ENCODE data around the gene ATXN2.
"Not testable (repeated sequence)": the region's sequence is repeated elsewhere in the genome, so short reads cannot be mapped to it uniquely, and the experiment has no call there.

Gene ATXN2

GRCh38 chr12:111546758-111547383, 52.2 kb downstream of the ATXN2 start:
- H3K27ac ChIP-seq (ENCODE audit: low read depth, low read length), result no peak overlapping the region
- no peaks in the 10 kb centered on the region for H3K27me3 ChIP-seq (ENCODE audit: control insufficient read depth in 1 of 2, insufficient read depth in 2 of 2, low read length in 2 of 2)

GRCh38 chr12:111546171-111546570, 52.9 kb downstream of the ATXN2 start:
- Histone ChIP-seq H3K27me3 (ENCODE audit: control insufficient read depth in 1 of 2, insufficient read depth in 2 of 2, low read length in 2 of 2) (no peaks in the 10 kb centered on the region), H3K9ac (ENCODE audit: low read depth in 1 of 2, low read length in 2 of 2) (no peak overlapping the region), H3K36me3 (ENCODE audit: control insufficient read depth in 1 of 2, insufficient read depth in 2 of 2, low read length in 2 of 2) (peaks cover 0 to 38% of the 10 kb centered on the region in 2 donors), H3K9me3 (ENCODE audit: control insufficient read depth in 1 of 2, low read length in 2 of 2) (no peaks in the 10 kb centered on the region), H3K27ac (ENCODE audit: low read depth, low read length) (no peak overlapping the region), H3K4me3 (ENCODE audit: low read depth in 1 of 2, low read length in 2 of 2) (no peak overlapping the region), H3K4me1 (ENCODE audit: control insufficient read depth in 1 of 2, insufficient read depth in 2 of 2, low read length in 2 of 2) (no peaks in the 10 kb centered on the region)

More at GRCh38 chr12:111546758-111547383, 52.2 kb downstream of the ATXN2 start:
- Histone ChIP-seq H3K9me3 (ENCODE audit: control insufficient read depth in 1 of 2, low read length in 2 of 2) (no peaks in the 10 kb centered on the region), H3K36me3 (ENCODE audit: control insufficient read depth in 1 of 2, insufficient read depth in 2 of 2, low read length in 2 of 2) (peaks cover 0 to 36% of the 10 kb centered on the region in 2 donors), H3K9ac (ENCODE audit: low read depth in 1 of 2, low read length in 2 of 2) (no peak overlapping the region), H3K4me3 (ENCODE audit: low read depth in 1 of 2, low read length in 2 of 2) (no peak overlapping the region), H3K4me1 (ENCODE audit: control insufficient read depth in 1 of 2, insufficient read depth in 2 of 2, low read length in 2 of 2) (no peaks in the 10 kb centered on the region)

- no peaks in the 10 kb centered on the region for H3K27me3 ChIP-seq (ENCODE audit: control insufficient read depth in 1 of 2, insufficient read depth in 2 of 2, low read length in 2 of 2)
- no peaks in the 10 kb centered on the region for H3K4me1 ChIP-seq (ENCODE audit: control insufficient read depth in 1 of 2, insufficient read depth in 2 of 2, low read length in 2 of 2)
- no peak overlapping the region for H3K9ac ChIP-seq (ENCODE audit: low read depth in 1 of 2, low read length in 2 of 2)
- no peaks in the 10 kb centered on the region for H3K9me3 ChIP-seq (ENCODE audit: control insufficient read depth in 1 of 2, low read length in 2 of 2)
- H3K27ac ChIP-seq (ENCODE audit: low read depth, low read length), result no peak overlapping the region
- peaks cover 0 to 38% of the 10 kb centered on the region in 2 donors for H3K36me3 ChIP-seq (ENCODE audit: control insufficient read depth in 1 of 2, insufficient read depth in 2 of 2, low read length in 2 of 2)
- no peak overlapping the region for H3K4me3 ChIP-seq (ENCODE audit: low read depth in 1 of 2, low read length in 2 of 2)
These were observed 55.1 kb downstream of the ATXN2 start for GRCh38 chr12:111544032-111544431.

- no peaks in the 10 kb centered on the region for H3K4me1 ChIP-seq (ENCODE audit: control insufficient read depth in 1 of 2, insufficient read depth in 2 of 2, low read length in 2 of 2)
- H3K9ac ChIP-seq (ENCODE audit: low read depth in 1 of 2, low read length in 2 of 2), result no peak overlapping the region
These were observed 66.4 kb downstream of the ATXN2 start for GRCh38 chr12:111532751-111533150.

GRCh38 chr12:111529424-111530368, 69.4 kb downstream of the ATXN2 start:
- H3K36me3 ChIP-seq (ENCODE audit: control insufficient read depth in 1 of 2, insufficient read depth in 2 of 2, low read length in 2 of 2), result peaks cover 3 to 38% of the 10 kb centered on the region in 2 donors

More at GRCh38 chr12:111532751-111533150, 66.4 kb downstream of the ATXN2 start:
- Histone ChIP-seq H3K4me3 (ENCODE audit: low read depth in 1 of 2, low read length in 2 of 2) (no peak overlapping the region), H3K36me3 (ENCODE audit: control insufficient read depth in 1 of 2, insufficient read depth in 2 of 2, low read length in 2 of 2) (peaks cover 0 to 29% of the 10 kb centered on the region in 2 donors), H3K27me3 (ENCODE audit: control insufficient read depth in 1 of 2, insufficient read depth in 2 of 2, low read length in 2 of 2) (no peaks in the 10 kb centered on the region), H3K9me3 (ENCODE audit: control insufficient read depth in 1 of 2, low read length in 2 of 2) (no peaks in the 10 kb centered on the region), H3K27ac (ENCODE audit: low read depth, low read length) (no peak overlapping the region)

GRCh38 chr12:111523587-111524167, 75.4 kb downstream of the ATXN2 start:
- H3K9me3 ChIP-seq (ENCODE audit: control insufficient read depth in 1 of 2, low read length in 2 of 2), result no peaks in the 10 kb centered on the region
- no peak overlapping the region for H3K27ac ChIP-seq (ENCODE audit: low read depth, low read length)
- no peaks in the 10 kb centered on the region for H3K27me3 ChIP-seq (ENCODE audit: control insufficient read depth in 1 of 2, insufficient read depth in 2 of 2, low read length in 2 of 2)
- no peaks in the 10 kb centered on the region for H3K4me1 ChIP-seq (ENCODE audit: control insufficient read depth in 1 of 2, insufficient read depth in 2 of 2, low read length in 2 of 2)
- H3K9ac ChIP-seq (ENCODE audit: low read depth in 1 of 2, low read length in 2 of 2), result no peak overlapping the region
- H3K4me3 ChIP-seq (ENCODE audit: low read depth in 1 of 2, low read length in 2 of 2), result no peak overlapping the region
- peaks cover 18 to 69% of the 10 kb centered on the region in 2 donors for H3K36me3 ChIP-seq (ENCODE audit: control insufficient read depth in 1 of 2, insufficient read depth in 2 of 2, low read length in 2 of 2)

More at GRCh38 chr12:111529424-111530368, 69.4 kb downstream of the ATXN2 start:
- Histone ChIP-seq H3K9ac (ENCODE audit: low read depth in 1 of 2, low read length in 2 of 2) (no peak overlapping the region), H3K27me3 (ENCODE audit: control insufficient read depth in 1 of 2, insufficient read depth in 2 of 2, low read length in 2 of 2) (no peaks in the 10 kb centered on the region), H3K9me3 (ENCODE audit: control insufficient read depth in 1 of 2, low read length in 2 of 2) (no peaks in the 10 kb centered on the region), H3K4me1 (ENCODE audit: control insufficient read depth in 1 of 2, insufficient read depth in 2 of 2, low read length in 2 of 2) (no peaks in the 10 kb centered on the region), H3K4me3 (ENCODE audit: low read depth in 1 of 2, low read length in 2 of 2) (no peak overlapping the region), H3K27ac (ENCODE audit: low read depth, low read length) (no peak overlapping the region)

GRCh38 chr12:111521801-111522200, 77.3 kb downstream of the ATXN2 start:
- no peak overlapping the region for H3K27ac ChIP-seq (ENCODE audit: low read depth, low read length)
- no peaks in the 10 kb centered on the region for H3K9me3 ChIP-seq (ENCODE audit: control insufficient read depth in 1 of 2, low read length in 2 of 2)
- H3K27me3 ChIP-seq (ENCODE audit: control insufficient read depth in 1 of 2, insufficient read depth in 2 of 2, low read length in 2 of 2), result no peaks in the 10 kb centered on the region
- H3K9ac ChIP-seq (ENCODE audit: low read depth in 1 of 2, low read length in 2 of 2), result no peak overlapping the region
- H3K4me3 ChIP-seq (ENCODE audit: low read depth in 1 of 2, low read length in 2 of 2), result no peak overlapping the region
- H3K36me3 ChIP-seq (ENCODE audit: control insufficient read depth in 1 of 2, insufficient read depth in 2 of 2, low read length in 2 of 2), result peaks cover 24 to 71% of the 10 kb centered on the region in 2 donors
- H3K4me1 ChIP-seq (ENCODE audit: control insufficient read depth in 1 of 2, insufficient read depth in 2 of 2, low read length in 2 of 2), result no peaks in the 10 kb centered on the region

- H3K36me3 ChIP-seq (ENCODE audit: control insufficient read depth in 1 of 2, insufficient read depth in 2 of 2, low read length in 2 of 2), result peaks cover 26 to 68% of the 10 kb centered on the region in 2 donors
- H3K4me3 ChIP-seq (ENCODE audit: low read depth in 1 of 2, low read length in 2 of 2), result no peak overlapping the region
- no peaks in the 10 kb centered on the region for H3K9me3 ChIP-seq (ENCODE audit: control insufficient read depth in 1 of 2, low read length in 2 of 2)
- no peak overlapping the region for H3K27ac ChIP-seq (ENCODE audit: low read depth, low read length)
- H3K27me3 ChIP-seq (ENCODE audit: control insufficient read depth in 1 of 2, insufficient read depth in 2 of 2, low read length in 2 of 2), result no peaks in the 10 kb centered on the region
- no peak overlapping the region for H3K9ac ChIP-seq (ENCODE audit: low read depth in 1 of 2, low read length in 2 of 2)
- H3K4me1 ChIP-seq (ENCODE audit: control insufficient read depth in 1 of 2, insufficient read depth in 2 of 2, low read length in 2 of 2), result no peaks in the 10 kb centered on the region
These were observed 79.2 kb downstream of the ATXN2 start for GRCh38 chr12:111519937-111520336.

GRCh38 chr12:111519083-111519482, 80.0 kb downstream of the ATXN2 start:
- Histone ChIP-seq H3K27me3 (ENCODE audit: control insufficient read depth in 1 of 2, insufficient read depth in 2 of 2, low read length in 2 of 2) (no peaks in the 10 kb centered on the region), H3K4me3 (ENCODE audit: low read depth in 1 of 2, low read length in 2 of 2) (no peak overlapping the region), H3K9me3 (ENCODE audit: control insufficient read depth in 1 of 2, low read length in 2 of 2) (no peaks in the 10 kb centered on the region), H3K4me1 (ENCODE audit: control insufficient read depth in 1 of 2, insufficient read depth in 2 of 2, low read length in 2 of 2) (no peaks in the 10 kb centered on the region), H3K9ac (ENCODE audit: low read depth in 1 of 2, low read length in 2 of 2) (no peak overlapping the region), H3K27ac (ENCODE audit: low read depth, low read length) (no peak overlapping the region), H3K36me3 (ENCODE audit: control insufficient read depth in 1 of 2, insufficient read depth in 2 of 2, low read length in 2 of 2) (peaks cover 25 to 69% of the 10 kb centered on the region in 2 donors)

GRCh38 chr12:111507719-111508118, 91.4 kb downstream of the ATXN2 start:
- H3K36me3 ChIP-seq (ENCODE audit: control insufficient read depth in 1 of 2, insufficient read depth in 2 of 2, low read length in 2 of 2), result peaks cover 25 to 54% of the 10 kb centered on the region in 2 donors
- not testable (repeated sequence) for H3K27ac ChIP-seq (ENCODE audit: low read depth, low read length); H3K27me3 ChIP-seq (ENCODE audit: control insufficient read depth in 1 of 2, insufficient read depth in 2 of 2, low read length in 2 of 2); H3K4me3 ChIP-seq (ENCODE audit: low read depth in 1 of 2, low read length in 2 of 2); H3K4me1 ChIP-seq (ENCODE audit: control insufficient read depth in 1 of 2, insufficient read depth in 2 of 2, low read length in 2 of 2); H3K9me3 ChIP-seq (ENCODE audit: control insufficient read depth in 1 of 2, low read length in 2 of 2); H3K9ac ChIP-seq (ENCODE audit: low read depth in 1 of 2, low read length in 2 of 2)
